ENCODE data around the gene ATP8B1. TPM values are rescaled to one million over a fixed set of nuclear protein-coding genes. Genes with fewer than 3 reads are reported as not detected.

ATP8B1 gene
- total and polyA plus RNA-seq, 2 of the 4 experiments (the other 2 are of a cell fraction): 64.3 to 136 TPM

- Histone ChIP-seq H3K4me3 (ENCODE audit: insufficient read depth, low read depth, low read length) (no peak overlapping the region), H2BK20ac (ENCODE audit: low read depth, low read length) (no peak overlapping the region), H2AK9ac (replicated peaks; ENCODE audit: low read depth, low read length, poor library complexity) (no peak overlapping the region), H2BK5ac (ENCODE audit: low read depth, low read length, poor library complexity, severe bottlenecking) (no peak overlapping the region), H3K36me3 (ENCODE audit: control insufficient read depth, insufficient read depth, low read length) (peaks cover 8% of the 10 kb centered on the region; the same call in 1 of the 2 replicates), H4K20me1 (ENCODE audit: insufficient read depth, low read length) (peaks cover 5% of the 10 kb centered on the region; the same call in 1 of the 2 replicates), H3K18ac (ENCODE audit: low read depth, low read length) (no peak overlapping the region), H4K5ac (ENCODE audit: low read depth, low read length) (no peak overlapping the region), H2BK15ac (ENCODE audit: low read depth, low read length) (no peak overlapping the region), H2AK5ac (ENCODE audit: low read depth, low read length) (no peak overlapping the region), H4K8ac (ENCODE audit: low read depth in 2 of 2, low read length in 2 of 2) (no peak overlapping the region), H3K27ac (ENCODE audit: insufficient read depth, low read length) (no peak overlapping the region), H3K79me1 (ENCODE audit: low read depth in 1 of 2, low read length in 2 of 2) (peaks cover 0 to 5% of the 10 kb centered on the region in 2 experiments; a peak in 3 of 4 replicates), H2BK120ac (ENCODE audit: low read depth, low read length) (no peak overlapping the region), H3K9me3 (ENCODE audit: control insufficient read depth, insufficient read depth, low read length) (peaks cover 4% of the 10 kb centered on the region; the same call in 1 of the 2 replicates), H4K91ac (ENCODE audit: insufficient read depth, low read depth, low read length) (no peak overlapping the region), H3K4me2 (ENCODE audit: low read depth, low read length) (no peak overlapping the region), H3K27me3 (ENCODE audit: control insufficient read depth, insufficient read depth, low read length) (no peaks in the 10 kb centered on the region), H3K14ac (replicated peaks; ENCODE audit: low read depth, low read length) (no peak overlapping the region), H3K4ac (ENCODE audit: low read depth, low read length) (no peak overlapping the region), H3K56ac (ENCODE audit: extremely low read depth, insufficient read depth, low read length) (no peak overlapping the region), H3K9me1 (ENCODE audit: insufficient read depth, low read length) (no peaks in the 10 kb centered on the region), H3K9ac (ENCODE audit: low read depth, low read length) (no peak overlapping the region), H3K4me1 (ENCODE audit: control insufficient read depth, insufficient read depth, low read length) (peaks cover 2% of the 10 kb centered on the region; the same call in 1 of the 2 replicates), H3K23ac (ENCODE audit: low read depth, low read length) (no peak overlapping the region), H2AFZ (replicated peaks; ENCODE audit: low read length, poor library complexity) (no peak overlapping the region)
- WGBS, 2 experiments (ENCODE audit: extremely low coverage in 2 of 2, insufficient read length in 1 of 2): 75% methylated on average over 1 of the region's 3 CpGs; no CpG with 5 or more reads in 1 of the 2 experiments
- POLR2A ChIA-PET (ENCODE audit: unreplicated experiment): interaction anchor here (0.7 kb wide), 1 partner anchor 9 kb away, joined by 14 read pairs; no protein-coding TSS in a partner anchor
- in situ Hi-C loops (cut with MboI; ENCODE audit: low sequenced_read_pairs) (loop anchor here (25.0 kb wide), 2 partner anchors 472 to 847 kb away; no protein-coding TSS in a partner anchor), dilution Hi-C loops (cut with HindIII; ENCODE audit: low sequenced_read_pairs, unreplicated experiment) (no loop called here), intact Hi-C loops (cut with micrococcal nuclease) (no loop called here)
- DNase-seq (peak; percentile 59), ATAC-seq (ENCODE audit: low read depth) (0 out of 2 replicates have a peak, but pooled peaks have one; percentile 21)
- TF ChIP-seq POLR2A (IDR thresholded peaks at IDR 0.05; ENCODE audit: low read depth, low read length) (no peak), MAFK (IDR thresholded peaks at IDR 0.05; ENCODE audit: low read depth, low read length) (no peak), SMC3 (IDR thresholded peaks at IDR 0.05; ENCODE audit: low read depth, low read length) (no peak), CEBPB (IDR thresholded peaks at IDR 0.05; ENCODE audit: low read depth, low read length) (no peak), BHLHE40 (IDR thresholded peaks at IDR 0.05; ENCODE audit: low read depth, low read length) (no peak), MXI1 (IDR thresholded peaks at IDR 0.05; ENCODE audit: borderline replicate concordance, low read depth, low read length) (no peak), NFE2L2 (IDR thresholded peaks at IDR 0.05; ENCODE audit: low read depth, low read length) (no peak), FOS (IDR thresholded peaks at IDR 0.05; ENCODE audit: low read depth, low read length) (no peak), RAD21 (IDR thresholded peaks at IDR 0.05; ENCODE audit: low read length) (no peak), ELK1 (IDR thresholded peaks at IDR 0.05; ENCODE audit: borderline replicate concordance, low read depth, low read length) (no peak), CTCF (conservative IDR thresholded peaks at IDR 0.05; ENCODE audit: low read depth, low read length) (no peak), MAZ (IDR thresholded peaks at IDR 0.05; ENCODE audit: borderline replicate concordance, low read depth, low read length) (no peak), CHD1 (IDR thresholded peaks at IDR 0.05; ENCODE audit: low read depth, low read length) (no peak), RCOR1 (IDR thresholded peaks at IDR 0.05; ENCODE audit: insufficient replicate concordance, low read length) (no peak), RFX5 (IDR thresholded peaks at IDR 0.05; ENCODE audit: low read depth, low read length) (no peak)
- TF ChIP-seq, protein P1, sequence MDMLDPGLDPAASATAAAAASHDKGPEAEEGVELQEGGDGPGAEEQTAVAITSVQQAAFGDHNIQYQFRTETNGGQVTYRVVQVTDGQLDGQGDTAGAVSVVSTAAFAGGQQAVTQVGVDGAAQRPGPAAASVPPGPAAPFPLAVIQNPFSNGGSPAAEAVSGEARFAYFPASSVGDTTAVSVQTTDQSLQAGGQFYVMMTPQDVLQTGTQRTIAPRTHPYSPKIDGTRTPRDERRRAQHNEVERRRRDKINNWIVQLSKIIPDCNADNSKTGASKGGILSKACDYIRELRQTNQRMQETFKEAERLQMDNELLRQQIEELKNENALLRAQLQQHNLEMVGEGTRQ (IDR thresholded peaks at IDR 0.05; ENCODE audit: low read depth, low read length): no peak
- BruUV-seq (replicated peaks): no TSS peak
- CTCF ChIA-PET: no interaction called here
Measured at GRCh38 chr18:57640236-57640635, 162.9 kb downstream of the ATP8B1 start.
